ELR (cell line): Measurements from ENCODE around the gene RNF169.
"Not testable (repeated sequence)": the region's sequence is repeated elsewhere in the genome, so short reads cannot be mapped to it uniquely, and the experiment has no call there.

Experiments
- DNase-seq: peaks from one replicate; pipeline ENCODE4 v3.0.0-alpha.2; 2015; ENCODE audit warnings: low read depth

Gene RNF169

DNA sequence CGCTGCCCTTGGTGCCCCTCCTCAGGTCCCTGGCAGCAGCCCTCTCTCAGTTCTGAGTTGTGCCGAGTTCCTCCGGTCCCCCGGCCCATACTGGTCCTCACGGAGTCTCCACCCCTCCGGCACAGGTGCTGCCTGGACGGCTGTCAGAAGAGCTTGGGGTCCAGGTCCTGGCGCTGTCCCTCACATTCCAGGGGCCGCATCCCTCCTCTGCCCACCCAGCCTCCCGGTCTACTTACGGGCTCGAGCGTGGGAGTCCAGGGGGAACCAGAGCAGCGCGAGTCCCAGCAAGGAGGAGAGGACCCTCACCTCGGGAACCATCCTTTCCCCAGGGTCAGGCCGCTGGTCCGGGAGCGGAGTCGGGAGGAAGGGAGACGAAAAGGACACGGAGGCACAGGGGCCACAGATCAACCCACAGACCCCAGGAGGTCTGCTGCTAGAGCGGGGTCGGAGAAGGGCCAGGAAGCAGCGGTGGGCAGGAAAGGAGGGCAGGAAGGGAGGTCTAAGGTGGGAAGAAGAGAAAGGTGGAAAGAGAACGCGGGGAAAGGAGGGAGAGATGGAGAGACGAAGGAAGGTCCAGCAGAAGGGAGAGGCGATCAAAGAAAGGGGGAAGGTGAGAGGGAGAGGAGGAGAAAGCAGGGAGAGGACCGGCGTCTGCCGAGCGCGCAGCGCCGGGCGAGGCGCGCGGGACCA, 17.9 kb upstream of the RNF169 start:
- no peak for DNase-seq

DNA sequence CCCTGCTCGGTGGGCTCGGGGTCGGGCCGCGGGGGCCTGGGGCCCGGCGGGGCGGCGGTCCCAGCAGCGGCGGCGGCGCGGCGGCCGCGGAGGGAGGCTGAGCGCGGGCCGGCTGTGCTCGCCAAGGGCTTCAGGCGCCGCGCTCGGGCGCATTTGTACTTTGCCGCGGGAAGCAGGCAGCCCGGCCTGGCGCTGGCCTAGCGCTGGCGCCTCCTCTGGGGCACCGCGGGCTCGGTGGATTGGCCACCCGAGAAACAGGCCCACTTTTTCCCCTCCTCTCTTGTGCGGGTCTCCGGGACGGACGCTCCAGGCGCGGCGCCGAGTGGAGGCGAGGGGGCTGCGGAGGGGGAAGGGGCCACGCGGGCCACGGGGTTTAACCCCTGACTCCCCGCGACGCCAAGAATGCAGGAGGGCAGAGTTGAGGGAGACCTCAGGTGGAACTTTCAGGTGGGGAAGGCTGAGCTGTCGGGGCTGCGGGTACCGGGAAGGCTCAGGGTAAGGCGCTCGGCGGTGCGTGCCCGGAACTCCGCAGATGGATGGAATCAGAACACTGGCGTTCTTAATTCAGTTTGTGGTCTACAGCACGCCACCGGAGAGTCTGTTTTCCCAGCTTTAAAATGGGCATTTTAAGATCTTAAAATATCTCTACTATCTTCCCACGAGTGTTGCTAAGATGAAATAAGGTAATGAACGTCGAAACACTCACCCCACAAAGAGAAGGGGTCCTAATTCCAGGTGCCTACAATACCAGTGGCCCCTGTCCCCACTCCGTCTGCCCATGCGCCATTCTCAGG, 17.2 kb upstream of the RNF169 start, which contains the start of gene CHRDL2:
Gene CHRDL2, minus strand, starts transcription at position 126 of the 794 bp plus-strand sequence. CDS start 538 bp downstream, outside the sequence.
- peak; percentile 42 for DNase-seq

DNA sequence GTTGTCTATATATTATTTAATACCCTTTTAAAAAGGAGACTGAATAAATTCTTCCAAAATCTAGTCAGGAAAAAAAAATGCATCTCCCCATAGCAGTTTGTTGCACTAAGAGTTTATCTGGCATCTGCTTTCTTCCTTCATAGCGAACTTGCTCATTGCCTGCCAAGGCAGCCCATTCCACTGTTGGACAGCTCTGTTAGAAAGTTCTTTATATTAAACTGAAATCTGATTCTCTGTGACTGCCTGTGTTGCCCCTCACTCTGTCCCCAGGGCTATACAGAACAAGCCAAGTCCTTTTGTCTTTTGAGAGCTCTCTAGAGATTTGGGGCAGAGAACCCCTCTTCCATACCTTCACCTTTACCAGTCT, 14.1 kb upstream of the RNF169 start:
- no peak for DNase-seq

DNA sequence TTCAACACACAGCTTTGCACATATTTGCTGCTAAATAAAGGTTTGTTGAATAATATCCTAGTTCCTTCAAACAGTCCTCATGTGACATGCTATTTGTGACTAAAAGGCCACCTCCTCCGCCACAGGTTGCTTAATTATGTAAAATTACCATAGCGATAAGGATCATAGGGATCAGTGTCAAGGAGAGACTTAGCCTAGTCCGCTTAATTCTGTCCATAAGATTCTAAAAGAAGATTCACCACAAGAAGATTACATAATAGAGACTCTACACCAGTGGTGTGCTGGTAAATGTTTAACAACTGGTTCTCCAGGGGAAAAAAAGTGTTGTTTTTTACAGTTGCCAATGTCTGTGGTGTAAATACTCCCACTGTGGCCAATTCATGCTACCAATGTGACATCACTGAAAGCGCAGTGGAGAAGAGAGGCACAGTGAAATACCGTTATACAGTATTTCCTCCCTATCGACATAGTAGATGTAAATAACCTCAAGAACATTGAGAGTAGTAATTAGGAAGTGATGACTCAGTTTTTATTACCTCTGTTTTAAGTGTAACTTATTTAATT, 13.2 kb upstream of the RNF169 start:
- DNase-seq = no peak

DNA sequence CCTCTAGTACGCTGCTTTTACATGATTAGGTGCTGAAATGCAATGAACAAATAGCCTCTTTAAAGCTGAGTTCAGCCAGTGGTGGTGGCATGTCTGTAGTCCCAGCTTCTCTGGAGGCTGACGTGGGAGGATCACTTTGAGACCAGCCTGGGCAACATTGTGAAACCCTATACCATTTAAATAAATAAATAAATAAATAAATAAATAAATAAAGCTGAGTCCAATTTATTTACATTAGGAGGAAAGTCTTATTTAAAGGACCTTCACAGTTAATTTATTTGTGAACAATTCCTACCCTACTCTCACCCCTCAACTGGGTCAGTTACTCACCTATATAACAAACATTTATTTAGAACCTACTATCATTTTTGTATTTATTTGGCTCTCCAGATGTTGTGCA, 12.6 kb upstream of the RNF169 start:
- DNase-seq = no peak

DNA sequence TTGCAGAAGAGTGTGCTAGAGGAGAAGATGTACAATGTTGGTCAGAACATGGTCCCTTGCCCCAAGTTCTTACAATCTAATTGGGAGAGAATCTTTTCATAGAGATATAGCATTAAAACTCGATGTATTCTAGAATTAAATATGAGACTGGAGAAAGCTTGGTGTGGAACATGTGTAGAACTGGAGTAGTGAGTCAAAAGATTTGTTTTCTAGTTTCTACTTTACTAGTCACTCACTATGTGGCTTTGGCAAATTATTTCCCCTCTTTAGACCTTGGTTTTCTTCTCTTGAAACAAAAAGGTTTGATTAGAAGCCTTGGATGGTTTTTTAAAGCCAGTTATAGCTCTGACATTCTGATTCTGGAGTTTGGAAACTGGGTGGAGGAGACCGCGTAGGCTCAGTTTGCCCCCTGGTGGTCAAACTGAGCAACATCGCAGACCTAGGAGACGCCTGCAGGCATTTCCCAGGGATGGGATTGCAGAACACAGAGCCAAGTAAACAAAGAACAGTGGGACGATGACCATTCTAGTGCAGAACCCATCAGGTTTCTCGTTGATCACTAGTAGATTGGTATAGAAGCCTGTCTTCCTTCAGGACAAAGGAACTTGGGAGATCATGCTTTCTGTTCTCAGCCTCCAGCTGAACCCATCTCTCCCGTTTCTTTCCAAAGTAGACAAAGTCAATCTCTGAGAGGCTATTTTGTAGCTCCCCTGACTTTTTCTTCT, 8.9 kb upstream of the RNF169 start:
- DNase-seq = peak; percentile 78

DNA sequence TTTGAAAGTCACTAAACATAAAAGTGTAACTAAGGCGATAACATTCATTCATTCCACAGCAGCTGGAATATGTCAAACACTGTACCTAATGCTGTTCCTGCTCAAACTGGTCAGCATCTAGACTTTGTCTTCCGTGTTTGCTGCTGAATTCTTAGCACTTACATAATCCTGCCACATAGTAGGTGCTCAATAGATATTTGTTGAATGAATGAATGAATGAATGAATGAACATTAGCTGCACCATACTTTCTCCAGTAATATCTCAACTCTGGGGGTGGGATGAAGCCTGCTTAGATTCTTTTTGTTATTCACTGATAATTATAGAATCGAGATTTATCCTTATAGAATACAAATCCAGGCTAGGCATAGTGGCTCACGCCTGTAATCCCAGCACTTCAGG, 6.6 kb upstream of the RNF169 start:
- no peak for DNase-seq

DNA sequence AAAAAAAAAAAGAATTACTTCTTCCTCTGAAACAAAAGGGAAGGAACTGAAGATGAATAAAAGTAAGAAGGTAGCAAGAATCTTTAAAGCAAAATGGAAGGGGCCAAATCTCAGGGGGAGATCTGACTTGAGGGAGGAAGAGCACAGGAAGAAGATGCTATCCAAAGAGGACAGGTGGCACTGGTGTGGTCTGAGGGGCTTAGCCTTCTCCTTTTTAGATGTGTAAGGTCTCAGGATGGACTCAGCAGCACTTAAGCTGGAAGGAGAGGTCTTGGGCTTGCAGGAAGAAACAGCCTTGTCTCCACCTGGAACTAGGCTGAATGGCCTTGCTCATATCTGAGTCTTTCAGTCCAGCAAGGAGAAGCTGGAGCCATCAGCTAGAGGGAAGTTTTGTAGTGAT, 5.0 kb upstream of the RNF169 start:
- DNase-seq = no peak

DNA sequence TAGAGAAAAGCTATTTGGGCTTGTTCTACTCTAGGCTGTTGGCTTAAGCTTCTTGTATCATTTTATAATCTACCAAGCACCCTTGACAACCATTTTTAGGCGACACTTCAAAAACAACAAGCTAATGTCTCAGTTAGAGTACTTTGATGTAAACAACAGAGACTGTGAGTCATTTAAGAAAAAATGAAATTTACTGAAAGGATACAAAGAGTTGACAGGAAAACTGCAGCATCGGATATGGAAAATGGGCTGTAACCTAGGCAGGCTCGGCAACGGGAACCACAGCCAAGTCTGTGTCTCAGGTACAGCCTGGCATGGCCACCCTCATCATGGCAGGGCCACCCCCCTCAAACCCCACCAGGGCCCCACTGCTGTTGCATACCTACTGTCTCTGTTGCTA, 4.4 kb upstream of the RNF169 start:
- DNase-seq = peak; percentile 18

DNA sequence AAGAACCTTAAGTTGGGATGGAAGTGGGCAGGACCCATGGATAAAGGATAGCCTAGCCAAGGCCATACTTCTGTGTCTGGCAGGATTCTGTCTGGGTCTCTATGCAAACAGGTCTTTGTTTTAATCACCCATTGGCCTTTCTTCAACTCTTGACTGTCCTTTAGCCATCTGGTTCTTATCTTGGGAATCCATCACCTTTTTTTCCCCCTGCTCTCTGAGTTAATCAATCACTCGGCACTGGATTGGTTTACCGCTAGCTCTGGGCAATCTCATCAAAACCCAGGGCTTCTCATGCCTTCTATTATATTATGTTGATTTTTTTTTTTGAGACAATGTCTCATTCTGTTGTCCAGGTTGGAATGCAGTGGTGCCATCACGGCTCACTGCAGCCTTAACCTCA, 1.8 kb upstream of the RNF169 start:
- DNase-seq = no peak

DNA sequence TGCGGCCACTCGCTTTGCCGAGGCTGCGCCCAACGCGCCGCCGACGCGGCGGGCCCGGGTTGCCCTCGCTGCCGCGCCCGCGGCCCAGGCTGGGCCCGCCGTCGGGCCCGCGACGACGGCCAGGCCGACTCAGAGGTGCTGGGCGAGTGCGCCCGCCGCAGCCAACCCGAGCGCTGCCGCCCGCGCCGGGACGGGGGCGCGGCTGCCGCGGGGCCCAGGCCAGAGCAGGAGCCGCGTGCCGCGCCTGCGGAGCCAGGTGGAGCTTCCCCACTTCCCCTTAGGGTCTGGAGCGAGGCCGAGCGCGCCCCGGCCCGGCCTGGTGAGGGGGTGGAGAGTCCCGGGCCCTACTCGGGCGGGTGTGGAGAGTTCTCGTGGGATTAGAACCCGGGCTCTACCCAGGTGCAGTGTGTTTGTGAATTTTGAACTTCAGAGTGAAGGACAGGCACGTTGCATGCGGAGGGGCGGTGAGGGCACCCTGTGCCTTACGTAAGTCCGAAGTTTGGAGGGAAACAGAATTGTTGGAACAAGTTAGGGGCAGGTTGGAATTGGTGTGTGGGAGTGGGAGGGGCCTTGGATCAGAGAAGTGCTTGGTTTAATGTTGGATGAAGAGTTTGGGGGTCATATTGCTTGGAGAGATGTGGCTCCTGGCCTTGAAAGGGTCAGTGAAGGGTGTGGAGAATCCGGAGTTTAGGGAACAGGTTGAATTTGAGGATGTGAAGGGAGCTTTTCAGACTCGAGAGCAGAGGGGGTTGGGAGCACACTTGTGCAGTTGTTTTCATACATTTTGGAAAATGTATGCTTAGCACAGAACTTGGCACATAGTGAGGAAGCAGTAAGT, 697 bp downstream of the RNF169 start:
- DNase-seq = peak; percentile 63

DNA sequence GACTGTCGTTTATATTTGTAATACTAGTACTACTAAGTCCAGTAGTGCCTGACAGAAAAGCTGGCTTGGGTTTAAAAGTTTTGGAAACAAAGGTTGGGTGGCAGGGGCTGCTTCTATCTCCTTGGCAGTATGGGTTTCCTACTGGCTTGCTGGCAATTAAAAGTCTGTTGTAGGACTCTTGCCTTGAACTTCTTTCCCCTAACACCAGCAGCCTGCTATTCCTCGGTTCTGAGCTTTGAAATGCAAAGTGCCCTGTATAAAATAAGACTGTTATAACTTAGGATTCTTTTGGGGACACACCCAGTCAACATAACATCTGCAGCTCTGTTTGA, 1.3 kb downstream of the RNF169 start:
- peak; percentile 27 for DNase-seq

DNA sequence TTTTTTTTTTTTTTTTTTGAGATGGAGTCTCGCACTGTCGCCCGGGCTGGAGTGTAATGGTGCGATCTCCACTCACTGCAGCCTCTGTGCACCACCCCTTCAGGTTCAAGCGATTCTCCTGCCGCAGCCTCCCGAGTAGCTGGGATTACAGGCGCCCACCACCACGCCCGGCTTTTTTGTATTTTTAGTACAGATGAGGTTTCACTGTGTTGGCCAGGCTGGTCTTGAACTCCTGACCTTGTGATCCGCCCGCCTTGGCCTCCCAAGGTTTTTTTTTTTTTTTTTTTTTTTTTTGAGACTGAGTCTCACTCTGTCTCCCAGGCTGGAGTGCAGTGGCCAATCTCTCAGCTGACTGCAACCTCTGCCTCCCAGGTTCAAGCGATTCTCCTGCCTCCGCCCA, 1.9 kb downstream of the RNF169 start:
- not testable (repeated sequence) for DNase-seq

DNA sequence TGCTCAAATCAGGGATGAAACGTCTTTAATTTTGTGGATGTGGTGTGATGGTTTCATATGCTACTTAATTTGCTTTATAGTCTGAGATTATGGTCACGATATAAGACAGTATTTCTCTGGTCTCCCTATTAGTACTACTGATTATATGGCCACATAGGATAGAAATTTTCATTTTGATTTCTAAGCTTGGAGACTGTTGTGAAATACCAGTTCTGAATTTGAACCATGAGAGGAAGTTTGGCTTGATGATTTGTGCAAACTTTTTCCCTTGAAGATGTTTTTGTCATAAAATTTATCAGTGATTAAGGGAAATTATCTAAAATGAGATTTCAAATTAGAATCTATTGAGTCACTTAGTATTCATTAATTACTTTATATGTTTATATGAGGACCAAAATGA, 2.7 kb downstream of the RNF169 start:
- DNase-seq = no peak

DNA sequence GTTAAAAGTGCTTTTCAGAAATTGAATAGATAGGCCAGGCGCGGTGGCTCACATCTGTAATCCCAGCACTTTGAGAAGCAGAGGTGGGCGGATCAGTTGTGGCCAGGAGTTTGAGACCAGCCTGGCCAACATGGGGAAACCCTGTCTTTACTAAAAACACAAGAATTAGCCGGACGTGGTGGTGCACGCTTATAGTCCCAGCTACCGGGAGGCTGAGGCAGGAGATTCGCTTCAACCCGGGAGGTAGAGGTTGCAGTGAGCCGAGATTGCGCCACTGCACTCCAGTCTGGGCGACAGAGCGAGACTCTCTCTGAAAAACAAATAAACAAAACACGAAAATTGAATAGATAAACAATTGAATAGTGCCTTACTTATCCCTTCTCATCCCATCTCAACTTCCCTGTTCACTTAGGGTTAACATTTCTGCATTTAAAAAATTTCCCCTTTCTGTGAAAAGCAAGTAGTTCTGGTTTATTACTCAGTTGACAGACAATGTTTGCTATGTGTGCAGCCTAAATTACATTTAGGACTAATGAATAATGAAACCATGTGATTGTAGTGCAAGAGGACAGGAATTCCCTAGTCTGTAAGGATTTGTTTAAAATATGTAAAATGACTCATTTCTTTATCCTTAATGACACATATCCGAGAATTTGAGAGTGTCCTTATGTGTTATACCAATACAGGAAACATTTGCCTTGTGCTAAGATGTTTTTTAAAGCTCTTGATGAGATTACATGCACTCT, 6.0 kb downstream of the RNF169 start:
- peak; percentile 97 for DNase-seq

DNA sequence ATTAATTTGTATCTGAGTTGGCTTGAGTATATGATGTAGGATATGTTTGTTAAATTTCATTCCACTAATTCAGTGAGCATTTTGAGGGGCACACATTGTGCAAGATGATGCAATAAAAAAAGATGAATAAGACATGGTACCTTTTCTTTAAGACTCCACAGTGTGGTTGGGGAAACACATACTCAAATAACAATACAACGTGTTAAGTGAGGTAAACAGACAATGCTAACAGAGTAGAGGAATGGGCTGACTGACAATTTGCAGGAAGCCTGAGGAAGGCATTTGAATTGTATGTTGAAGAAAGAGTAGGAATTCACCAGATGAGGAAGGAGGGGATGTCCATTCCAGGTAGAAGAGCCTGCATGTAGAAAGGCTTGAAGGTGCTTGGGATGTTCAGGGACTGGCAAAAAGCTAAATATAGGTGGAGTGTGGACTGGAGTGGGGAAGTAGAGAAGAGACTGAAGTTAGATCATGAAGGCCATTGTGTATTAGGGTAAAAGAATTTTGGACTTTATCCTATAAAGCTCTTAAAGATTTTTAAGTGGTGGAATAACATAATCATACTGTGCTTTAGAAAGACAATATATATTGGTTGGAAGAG, 6.8 kb downstream of the RNF169 start:
- peak; percentile 46 for DNase-seq

DNA sequence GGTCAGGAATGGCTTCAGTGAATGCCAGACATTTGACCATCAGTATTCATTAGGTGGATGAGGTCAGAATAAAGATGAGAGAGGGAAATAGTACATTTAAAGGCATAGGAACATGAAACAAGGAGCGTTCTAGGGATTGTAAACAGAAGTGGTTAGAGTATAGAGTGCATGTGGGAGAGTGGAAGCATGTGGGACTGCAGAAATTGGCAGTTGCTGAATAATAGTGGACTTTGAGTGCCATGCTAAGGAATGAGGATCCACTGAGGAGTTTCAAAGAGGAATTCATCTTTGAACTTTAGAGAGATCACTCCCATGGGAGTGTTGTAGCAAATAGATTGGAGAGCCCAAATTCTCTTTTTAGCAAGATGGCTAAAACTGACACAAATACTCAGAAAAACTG, 7.9 kb downstream of the RNF169 start:
- no peak for DNase-seq

DNA sequence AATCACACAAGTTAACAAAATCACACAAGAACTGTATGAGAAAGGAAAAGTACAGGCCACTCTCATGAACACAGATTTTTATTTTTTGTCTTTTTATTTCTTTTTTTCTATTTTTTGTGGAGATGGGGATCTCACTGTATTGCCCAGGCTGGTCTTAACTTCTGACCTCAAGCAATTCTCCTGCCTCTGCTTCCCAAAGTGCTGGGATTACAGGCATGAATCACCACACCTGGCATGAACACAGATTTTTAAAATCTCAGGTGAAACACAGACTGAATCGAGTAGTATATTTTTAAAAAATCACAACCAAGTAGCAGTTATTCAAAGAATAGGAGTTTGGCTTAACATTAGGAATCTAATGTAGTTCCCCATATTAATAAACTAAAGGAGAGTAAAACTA, 18.3 kb downstream of the RNF169 start:
- DNase-seq = no peak

DNA sequence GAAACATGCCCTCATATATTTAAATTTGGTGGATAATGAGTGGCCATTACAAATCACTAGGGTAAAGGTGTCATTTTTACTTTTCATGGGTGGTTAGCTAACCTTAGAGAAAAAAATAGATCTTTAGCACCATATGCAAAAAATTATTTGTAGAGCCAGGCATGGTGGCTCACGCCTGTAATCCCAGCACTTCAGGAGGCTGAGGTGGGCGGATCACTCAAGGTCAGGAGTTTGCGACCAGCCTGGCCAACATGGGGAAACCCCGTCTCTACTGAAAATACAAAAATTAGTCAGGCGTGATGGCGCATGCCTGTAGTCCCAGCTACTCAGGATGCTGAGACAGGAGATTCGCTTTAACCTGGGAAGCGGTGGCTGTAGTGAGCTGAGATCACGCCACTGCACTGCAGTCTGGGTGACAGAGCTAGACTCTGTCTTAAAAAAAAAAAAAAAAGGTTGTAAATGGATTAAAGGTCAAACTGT, 19.6 kb downstream of the RNF169 start:
- not testable (repeated sequence) for DNase-seq

DNA sequence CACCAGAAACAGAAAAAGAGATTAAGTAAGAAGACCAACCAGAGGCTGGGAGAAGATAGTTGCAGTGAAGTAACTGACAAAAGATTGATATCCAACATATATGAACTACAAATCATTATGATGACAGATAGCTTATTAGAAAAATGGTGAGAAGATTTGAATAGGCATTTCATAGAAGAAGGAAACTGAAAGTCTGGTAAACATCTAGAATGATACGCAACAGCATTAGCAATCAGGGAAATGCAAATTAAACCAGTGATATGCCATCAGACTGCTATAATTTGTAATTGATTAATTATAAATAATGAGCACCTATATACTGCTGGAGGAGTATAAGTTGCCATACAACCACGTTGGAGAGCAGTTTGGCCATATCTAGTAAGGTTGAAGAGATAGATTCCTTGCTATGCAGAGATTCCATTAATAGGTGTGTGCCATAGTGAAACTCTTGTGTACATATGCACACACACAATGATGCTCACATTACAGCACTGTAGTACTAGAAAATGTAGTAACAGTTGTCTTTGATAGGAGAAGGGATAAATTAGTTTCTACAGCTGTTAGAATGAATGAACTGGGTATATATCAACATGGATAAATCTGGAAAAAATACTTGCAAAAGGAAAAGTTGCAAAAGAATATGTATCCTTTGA, 20.5 kb downstream of the RNF169 start:
- DNase-seq = no peak
